ENCODE measurements around the gene TMEM163.

The TMEM163 gene

GRCh38 chr2:134425724-134426496, 292.9 kb downstream of the TMEM163 start:
- DNase-seq = no peak

GRCh38 chr2:134421556-134422328, 297.1 kb downstream of the TMEM163 start:
- no peak for DNase-seq

- DNase-seq = no peak
Observed at GRCh38 chr2:134420920-134421319, 297.9 kb downstream of the TMEM163 start.

GRCh38 chr2:134420259-134420658, 298.5 kb downstream of the TMEM163 start:
- DNase-seq = no peak

GRCh38 chr2:134417968-134418582, 300.7 kb downstream of the TMEM163 start:
- no peak for DNase-seq

GRCh38 chr2:134416637-134417036, 302.2 kb downstream of the TMEM163 start:
- no peak for DNase-seq

- DNase-seq = no peak
Observed at GRCh38 chr2:134416018-134416417, 302.8 kb downstream of the TMEM163 start.

- no peak for DNase-seq
Observed at GRCh38 chr2:134413912-134414311, 304.9 kb downstream of the TMEM163 start.

- DNase-seq = no peak
Observed at GRCh38 chr2:134413430-134413829, 305.4 kb downstream of the TMEM163 start.

- no peak for DNase-seq
Observed at GRCh38 chr2:134412639-134412999, 306.2 kb downstream of the TMEM163 start.

- DNase-seq = peak in 1 of 2 donors; percentile 12
Observed at GRCh38 chr2:134411828-134412638, 306.8 kb downstream of the TMEM163 start.

GRCh38 chr2:134411279-134411827, 307.4 kb downstream of the TMEM163 start:
- DNase-seq = no peak

GRCh38 chr2:134410831-134411231, 308.0 kb downstream of the TMEM163 start:
- no peak for DNase-seq

- no peak for DNase-seq
Observed at GRCh38 chr2:134410006-134410405, 308.8 kb downstream of the TMEM163 start.

- no peak for DNase-seq
Observed at GRCh38 chr2:134408791-134409190, 310.0 kb downstream of the TMEM163 start.

GRCh38 chr2:134408386-134408785, 310.4 kb downstream of the TMEM163 start:
- DNase-seq = no peak

GRCh38 chr2:134407154-134407890, 311.5 kb downstream of the TMEM163 start:
- DNase-seq = no peak

- no peak for DNase-seq
Observed at GRCh38 chr2:134406736-134407135, 312.1 kb downstream of the TMEM163 start.

GRCh38 chr2:134406311-134406710, 312.5 kb downstream of the TMEM163 start:
- DNase-seq = no peak
